GM23338 (cell line): Measurements from ENCODE around the gene NENF. TPM values are rescaled to one million over a fixed set of nuclear protein-coding genes. Genes with fewer than 3 reads are reported as not detected.

Experiments
- ATAC-seq: fragments of 200-7000 bp; cut with Tn5 transposase; 3 replicates; pipeline ENCODE4 v1.9.1; 2020
- DNase-seq: peaks from one replicate; pipeline ENCODE4 v3.0.0-alpha.2; 2015; ENCODE audit warnings: low spot score
- H2AFZ ChIP-seq: fragments of 200-600 bp; sonication (generic); 2 replicates; pipeline ENCODE4 v1.8.0; 2016; ENCODE audit warnings: antibody characterized with exemption, mild to moderate bottlenecking, moderate library complexity
- H3F3A ChIP-seq: fragments of 200-600 bp; sonication (generic); replicated peaks from 2 replicates; pipeline ENCODE4 v1.8.0; 2017; ENCODE audit warnings: antibody characterized with exemption, mixed run types, low read depth
- H3K27ac ChIP-seq: fragments of 200-600 bp; sonication (generic); 2 replicates; pipeline ENCODE4 v1.6.1; 2016; ENCODE audit warnings: low read depth
- H3K27me3 ChIP-seq: fragments of 200-600 bp; sonication (generic); 2 replicates; pipeline ENCODE4 v1.8.0; 2016; ENCODE audit warnings: mild to moderate bottlenecking, mixed run types, moderate library complexity; ENCODE audit not compliant: insufficient read depth
- H3K36me3 ChIP-seq: fragments of 200-600 bp; sonication (generic); 2 replicates; pipeline ENCODE4 v1.8.0; 2016; ENCODE audit warnings: mild to moderate bottlenecking; ENCODE audit not compliant: insufficient read depth
- H3K4me1 ChIP-seq: fragments of 200-600 bp; sonication (generic); 2 replicates; pipeline ENCODE4 v1.8.0; 2016; ENCODE audit warnings: mild to moderate bottlenecking, moderate library complexity; ENCODE audit not compliant: insufficient read depth
- H3K4me2 ChIP-seq: fragments of 200-600 bp; sonication (generic); 2 replicates; pipeline ENCODE4 v1.7.1; 2017; ENCODE audit warnings: mixed run types
- H3K4me3 ChIP-seq: fragments of 200-600 bp; sonication (generic); 2 replicates; pipeline ENCODE4 v1.6.1; 2016; ENCODE audit warnings: mixed run types
- H3K79me2 ChIP-seq: fragments of 200-600 bp; sonication (generic); replicated peaks from 2 replicates; pipeline ENCODE4 v1.8.0; 2017; ENCODE audit warnings: mild to moderate bottlenecking; ENCODE audit not compliant: insufficient read depth
- H3K9me2 ChIP-seq: fragments of 200-600 bp; sonication (generic); 2 replicates; pipeline ENCODE4 v1.8.0; 2017; ENCODE audit not compliant: insufficient read depth
- H4K20me1 ChIP-seq: fragments of 200-600 bp; sonication (generic); replicated peaks from 2 replicates; pipeline ENCODE4 v1.8.0; 2017; ENCODE audit warnings: mild to moderate bottlenecking; ENCODE audit not compliant: insufficient read depth
- H3K27ac Mint-ChIP-seq: 2 replicates; pipeline ENCODE4 v1.8.0; 2020; ENCODE audit warnings: inconsistent platforms, mild to moderate bottlenecking, moderate library complexity, mixed read lengths
- H3K27me3 Mint-ChIP-seq: 3 replicates; pipeline ENCODE4 v1.8.0; 2022; ENCODE audit warnings: low read depth, mild to moderate bottlenecking, moderate library complexity, mixed read lengths, inconsistent platforms; ENCODE audit not compliant: insufficient read depth, poor library complexity
- H3K36me3 Mint-ChIP-seq: 3 replicates; pipeline ENCODE4 v1.8.0; 2021; ENCODE audit warnings: low read depth, mild to moderate bottlenecking, inconsistent platforms, moderate library complexity, mixed read lengths
- H3K4me1 Mint-ChIP-seq: 3 replicates; pipeline ENCODE4 v1.8.0; 2020; ENCODE audit warnings: mild to moderate bottlenecking, inconsistent platforms, mixed read lengths
- H3K4me3 Mint-ChIP-seq: 3 replicates; pipeline ENCODE4 v1.8.0; 2021; ENCODE audit warnings: moderate library complexity, mild to moderate bottlenecking, inconsistent platforms, mixed read lengths
- H3K9me3 Mint-ChIP-seq: 3 replicates; pipeline ENCODE4 v1.8.0; 2020; ENCODE audit warnings: moderate library complexity, mild to moderate bottlenecking, inconsistent platforms, mixed read lengths
- CREB1 ChIP-seq: fragments of 250-450 bp; sonication (Bioruptor Pico); IDR thresholded peaks from 2 replicates; pipeline ENCODE4 v1.5.0; 2020; ENCODE audit warnings: low read depth, mild to moderate bottlenecking, moderate library complexity
- CTCF ChIP-seq, 2 experiments: fragments of 200-600 bp in 1 of 2; sonication (generic) in 1 of 2; conservative IDR thresholded peaks; 2 replicates each; pipeline versions ENCODE4 v1.5.1 to v1.6.1; 2016 to 2017; ENCODE audit warnings: antibody characterized with exemption in 2 of 2, low read depth in 2 of 2, mild to moderate bottlenecking in 2 of 2, moderate library complexity in 1 of 2
- ETS1 ChIP-seq: IDR thresholded peaks from 2 replicates; pipeline ENCODE4 v1.6.1; 2016; ENCODE audit warnings: antibody characterized with exemption
- EZH2 ChIP-seq: fragments of 200-600 bp; sonication (generic); IDR thresholded peaks from one replicate; pipeline ENCODE4 v1.8.0; 2017; ENCODE audit warnings: antibody characterized with exemption, mild to moderate bottlenecking, low read depth; ENCODE audit not compliant: unreplicated experiment
- EZH2phosphoT487 ChIP-seq: fragments of 200-600 bp; sonication (generic); IDR thresholded peaks from one replicate; pipeline ENCODE4 v1.8.1; 2018; ENCODE audit warnings: antibody characterized with exemption; ENCODE audit not compliant: unreplicated experiment
- JUNB ChIP-seq: IDR thresholded peaks from one replicate; pipeline ENCODE4 v1.6.1; 2016; ENCODE audit warnings: antibody characterized with exemption; ENCODE audit not compliant: unreplicated experiment
- NANOG ChIP-seq: IDR thresholded peaks from 2 replicates; pipeline ENCODE4 v1.6.1; 2016; ENCODE audit warnings: antibody characterized with exemption, borderline replicate concordance
- POLR2AphosphoS5 ChIP-seq: IDR thresholded peaks from 2 replicates; pipeline ENCODE4 v1.6.1; 2016; ENCODE audit warnings: antibody characterized with exemption, low read depth
- REST ChIP-seq: IDR thresholded peaks from one replicate; pipeline ENCODE4 v1.6.1; 2018; ENCODE audit warnings: antibody characterized with exemption; ENCODE audit not compliant: unreplicated experiment
- STAT1 ChIP-seq: IDR thresholded peaks from one replicate; pipeline ENCODE4 v1.6.1; 2016; ENCODE audit warnings: antibody characterized with exemption; ENCODE audit not compliant: unreplicated experiment
- ZNF114 ChIP-seq: fragments of 250-450 bp; sonication (Bioruptor Pico); IDR thresholded peaks from 2 replicates; pipeline ENCODE4 v1.5.0; 2020; ENCODE audit warnings: mild to moderate bottlenecking, moderate library complexity
- ZNF331 ChIP-seq: fragments of 250-450 bp; sonication (Bioruptor Pico); IDR thresholded peaks from 2 replicates; pipeline ENCODE4 v1.5.0; 2020; ENCODE audit warnings: low read depth, mild to moderate bottlenecking, moderate library complexity
- ZNF462 ChIP-seq: fragments of 250-450 bp; sonication (Bioruptor Pico); IDR thresholded peaks from 2 replicates; pipeline ENCODE4 v1.5.0; 2020; ENCODE audit warnings: mild to moderate bottlenecking, moderate library complexity
- polyA plus RNA-seq: library from polyadenylated mRNA; unstranded; fragments of >200 nt; fragmentation: Nextera tagmentation; extraction: Ambion mirVana; gene quantifications from 2 replicates; pipeline ENCODE4 v1.2.1, GENCODE V29; 2016
- total RNA-seq: library from RNA; depleted of rRNA; stranded (reverse); fragments of >200 nt; shearing (Covaris generic); gene quantifications from 2 replicates; pipeline ENCODE4 v1.2.3, GENCODE V29; 2014

Gene NENF
- total and polyA plus RNA-seq, 2 experiments from 2014 or later, result 27.6 to 60.7 TPM

- ATAC-seq (no peak), DNase-seq (no peak)
- Histone ChIP-seq H3F3A (no peaks in the 10 kb centered on the region), H3K79me2 (no peaks in the 10 kb centered on the region), H3K4me2 (no peak overlapping the region), H3K9me2 (no peaks in the 10 kb centered on the region), H3K4me1 (peaks cover 13% of the 10 kb centered on the region), H3K27me3 (no peaks in the 10 kb centered on the region), H3K4me3 (no peak overlapping the region), H3K27ac (no peak overlapping the region), H2AFZ (no peak overlapping the region), H3K36me3 (no peaks in the 10 kb centered on the region), H4K20me1 (no peaks in the 10 kb centered on the region)
- peaks cover 7% of the 10 kb centered on the region for H3K27me3 Mint-ChIP-seq
- no peak overlapping the region for H3K4me3 Mint-ChIP-seq
- no peaks in the 10 kb centered on the region for H3K36me3 Mint-ChIP-seq
- H3K27ac Mint-ChIP-seq, result no peak overlapping the region
- peaks cover 9% of the 10 kb centered on the region for H3K4me1 Mint-ChIP-seq
- TF ChIP-seq POLR2AphosphoS5, result no peak
- no peak for TF ChIP-seq CTCF (conservative IDR thresholded peaks at IDR 0.05; ENCODE audit: low read depth in 2 of 2)
- TF ChIP-seq ZNF114, result no peak
- no peak for TF ChIP-seq EZH2
- no peak for TF ChIP-seq ETS1
- no peak for TF ChIP-seq NANOG
- no peak for TF ChIP-seq REST
- TF ChIP-seq ZNF462 (CRISPR knock-in tag), result no peak
- no peak for TF ChIP-seq CREB1 (CRISPR knock-in tag)
- TF ChIP-seq JUNB, result no peak
- no peak for TF ChIP-seq ZNF331 (CRISPR knock-in tag)
- TF ChIP-seq STAT1, result no peak
- TF ChIP-seq EZH2phosphoT487, result no peak
- no peaks in the 10 kb centered on the region for H3K9me3 Mint-ChIP-seq
Measured at GRCh38 chr1:212482637-212483441, 50.1 kb downstream of the NENF start.
